Neuronal stem cell (in vitro differentiated cells): ENCODE measurements around the gene SLC25A26.

Experiments used
- DNase-seq: peaks from one replicate; pipeline ENCODE4 v3.0.0-alpha.2; 2013; ENCODE audit warnings: low spot score
- H2AFZ ChIP-seq: one replicate; pipeline ENCODE4 v1.6.1; 2013; ENCODE audit warnings: mild to moderate bottlenecking, low read length, inconsistent platforms
- H2AK5ac ChIP-seq: 2 replicates; pipeline ENCODE4 v1.6.1; 2013; ENCODE audit warnings: low read depth, mild to moderate bottlenecking, inconsistent platforms, low read length, moderate library complexity, mixed read lengths
- H2BK120ac ChIP-seq: 2 replicates; pipeline ENCODE4 v1.6.1; 2013; ENCODE audit warnings: low read depth, mild to moderate bottlenecking, inconsistent platforms, low read length, moderate library complexity, mixed read lengths
- H2BK12ac ChIP-seq: one replicate; pipeline ENCODE4 v1.6.1; 2013; ENCODE audit warnings: low read length, inconsistent platforms
- H2BK15ac ChIP-seq: 2 replicates; pipeline ENCODE4 v1.6.1; 2013; ENCODE audit warnings: mild to moderate bottlenecking, low read length, inconsistent platforms, mixed read lengths
- H2BK5ac ChIP-seq: one replicate; pipeline ENCODE4 v1.6.1; 2013; ENCODE audit warnings: inconsistent platforms, mild to moderate bottlenecking, low read length, moderate library complexity
- H3K14ac ChIP-seq: one replicate; pipeline ENCODE4 v1.6.1; 2013; ENCODE audit warnings: low read length, inconsistent platforms
- H3K18ac ChIP-seq: 2 replicates; pipeline ENCODE4 v1.6.1; 2013; ENCODE audit warnings: low read length, inconsistent platforms
- H3K23ac ChIP-seq: 2 replicates; pipeline ENCODE4 v1.6.1; 2013; ENCODE audit warnings: low read depth, mild to moderate bottlenecking, mixed read lengths, low read length, inconsistent platforms; ENCODE audit not compliant: poor library complexity
- H3K27ac ChIP-seq: replicated peaks from 3 replicates; pipeline ENCODE4 v1.5.1; 2013; ENCODE audit warnings: low read length, inconsistent platforms
- H3K27me3 ChIP-seq, 3 experiments: 2 replicates each; pipeline ENCODE4 v1.6.1; 2013; ENCODE audit warnings: low read length in 3 of 3, mild to moderate bottlenecking in 2 of 3, inconsistent platforms in 1 of 3, low read depth in 1 of 3, mixed read lengths in 1 of 3, moderate library complexity in 1 of 3; ENCODE audit not compliant: control insufficient read depth in 3 of 3, insufficient read depth in 3 of 3
- H3K36me3 ChIP-seq, 2 donors: replicated peaks in 1 of 2; 2 replicates each; pipeline ENCODE4 v1.6.1; 2013; ENCODE audit warnings: low read length in 2 of 2; ENCODE audit not compliant: control insufficient read depth in 2 of 2, insufficient read depth in 2 of 2
- H3K4ac ChIP-seq: 2 replicates; pipeline ENCODE4 v1.6.1; 2013; ENCODE audit warnings: inconsistent platforms, mild to moderate bottlenecking, low read length, moderate library complexity
- H3K4me1 ChIP-seq, 2 donors: 1 replicate in 1 of 2; 2 replicates in 1 of 2; pipeline ENCODE4 v1.6.1; 2013; ENCODE audit warnings: low read length in 2 of 2, low read depth in 1 of 2; ENCODE audit not compliant: control insufficient read depth in 2 of 2, insufficient read depth in 1 of 2
- H3K4me2 ChIP-seq: one replicate; pipeline ENCODE4 v1.6.1; 2013; ENCODE audit warnings: mild to moderate bottlenecking, low read length, inconsistent platforms; ENCODE audit not compliant: insufficient read depth, poor library complexity, severe bottlenecking
- H3K4me3 ChIP-seq, 2 donors: 2 replicates each; pipeline ENCODE4 v1.5.1; 2013; ENCODE audit warnings: low read length in 2 of 2, mild to moderate bottlenecking in 2 of 2, inconsistent platforms in 1 of 2, moderate library complexity in 1 of 2
- H3K79me1 ChIP-seq: one replicate; pipeline ENCODE4 v1.6.1; 2013; ENCODE audit warnings: low read depth, mild to moderate bottlenecking, inconsistent platforms, low read length, moderate library complexity
- H3K9ac ChIP-seq: one replicate; pipeline ENCODE4 v1.6.1; 2013; ENCODE audit warnings: mild to moderate bottlenecking, low read depth, low read length, inconsistent platforms; ENCODE audit not compliant: poor library complexity
- H3K9me3 ChIP-seq, 2 donors: replicated peaks in 1 of 2; 2 replicates each; pipeline versions ENCODE3 to v1.6.1; 2013; ENCODE audit warnings: low read length in 2 of 2, mild to moderate bottlenecking in 2 of 2, inconsistent platforms in 1 of 2, low read depth in 1 of 2, mixed read lengths in 1 of 2, moderate library complexity in 1 of 2; ENCODE audit not compliant: control insufficient read depth in 2 of 2, insufficient read depth in 1 of 2
- H4K8ac ChIP-seq: one replicate; pipeline ENCODE4 v1.6.1; 2013; ENCODE audit warnings: low read depth, mild to moderate bottlenecking, inconsistent platforms, low read length, moderate library complexity
- H4K91ac ChIP-seq: one replicate; pipeline ENCODE4 v1.6.1; 2013; ENCODE audit warnings: low read length, low read depth, mild to moderate bottlenecking, inconsistent platforms; ENCODE audit not compliant: poor library complexity
- WGBS, 2 donors: extraction: QIAGEN DNeasy Blood & Tissue Kit; methylation state at CpG; one replicate each; pipeline ENCODE4 v1.1.7; 2013; ENCODE audit warnings: missing lambda C conversion rate in 2 of 2, mixed read lengths in 1 of 2; ENCODE audit not compliant: insufficient read length in 2 of 2, insufficient replicate concordance in 1 of 2; ENCODE audit errors: extremely low coverage in 2 of 2; 5-methylcytosine and 5-hydroxymethylcytosine counted together

Gene SLC25A26

GRCh38 chr3:66265649-66266048 lies 44.8 kb downstream of the SLC25A26 start:
- Histone ChIP-seq H2BK15ac (no peak overlapping the region), H3K4ac (no peak overlapping the region), H2BK12ac (no peak overlapping the region), H3K14ac (no peak overlapping the region), H4K91ac (no peak overlapping the region), H4K8ac (no peak overlapping the region), H2BK5ac (no peak overlapping the region), H2AK5ac (no peak overlapping the region), H3K4me1 (no peaks in the 10 kb centered on the region), H2AFZ (no peak overlapping the region), H3K18ac (no peak overlapping the region), H3K36me3 (peaks cover 0 to 3% of the 10 kb centered on the region in 2 donors), H3K27ac (no peak overlapping the region), H3K9me3 (no peaks in the 10 kb centered on the region), H2BK120ac (no peak overlapping the region), H3K9ac (no peak overlapping the region), H3K23ac (no peak overlapping the region), H3K4me3 (no peak overlapping the region), H3K27me3 (no peaks in the 10 kb centered on the region), H3K4me2 (no peak overlapping the region), H3K79me1 (no peaks in the 10 kb centered on the region)
- WGBS, 2 donors: no CpG with 5 or more reads among the region's 2 CpGs
- no peak for DNase-seq

DNA sequence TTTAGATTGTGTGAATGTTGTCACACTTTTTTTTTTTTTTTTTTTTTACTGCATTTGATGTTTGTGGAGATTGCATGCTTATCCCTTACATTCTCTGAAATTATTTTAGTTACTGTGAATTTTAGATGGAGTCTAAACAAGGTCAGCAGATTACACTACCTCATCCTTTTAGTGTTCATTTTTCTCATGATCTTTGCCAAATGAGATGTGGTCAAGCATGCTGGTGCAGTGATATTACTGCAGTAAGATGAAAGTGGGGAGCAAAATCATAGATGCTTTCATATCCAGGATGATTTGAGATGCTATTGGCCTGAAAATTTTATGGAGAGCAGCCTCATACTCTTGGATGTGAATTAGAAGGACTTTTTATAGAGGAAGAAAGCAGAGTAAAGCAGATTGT lies 45.8 kb downstream of the SLC25A26 start:
- Histone ChIP-seq H3K9me3 (no peaks in the 10 kb centered on the region), H4K91ac (no peak overlapping the region), H2BK15ac (no peak overlapping the region), H3K4ac (no peak overlapping the region), H2BK12ac (no peak overlapping the region), H2AFZ (no peak overlapping the region), H3K36me3 (peaks cover 0 to 3% of the 10 kb centered on the region in 2 donors), H2AK5ac (no peak overlapping the region), H3K18ac (no peak overlapping the region), H3K14ac (no peak overlapping the region), H3K79me1 (no peaks in the 10 kb centered on the region), H3K9ac (no peak overlapping the region), H4K8ac (no peak overlapping the region), H3K27me3 (no peaks in the 10 kb centered on the region), H2BK120ac (no peak overlapping the region), H3K23ac (no peak overlapping the region), H3K4me1 (no peaks in the 10 kb centered on the region), H3K4me2 (no peak overlapping the region), H2BK5ac (no peak overlapping the region), H3K27ac (no peak overlapping the region), H3K4me3 (no peak overlapping the region)
- DNase-seq: no peak

- Histone ChIP-seq H3K4me3 (no peak overlapping the region), H3K36me3 (peaks cover 0 to 3% of the 10 kb centered on the region in 2 donors), H2BK15ac (no peak overlapping the region), H2AFZ (no peak overlapping the region), H2BK12ac (no peak overlapping the region), H4K8ac (no peak overlapping the region), H3K14ac (no peak overlapping the region), H2AK5ac (no peak overlapping the region), H2BK120ac (no peak overlapping the region), H3K4ac (no peak overlapping the region), H3K79me1 (no peaks in the 10 kb centered on the region), H3K4me2 (no peak overlapping the region), H3K9me3 (no peaks in the 10 kb centered on the region), H3K9ac (no peak overlapping the region), H3K4me1 (no peaks in the 10 kb centered on the region), H2BK5ac (no peak overlapping the region), H3K18ac (no peak overlapping the region), H3K27ac (no peak overlapping the region), H3K23ac (no peak overlapping the region), H3K27me3 (no peaks in the 10 kb centered on the region), H4K91ac (no peak overlapping the region)
- WGBS, 2 donors: no CpG with 5 or more reads among the region's 4 CpGs
- no peak for DNase-seq
Measured at GRCh38 chr3:66267031-66267430, 46.2 kb downstream of the SLC25A26 start.

DNA sequence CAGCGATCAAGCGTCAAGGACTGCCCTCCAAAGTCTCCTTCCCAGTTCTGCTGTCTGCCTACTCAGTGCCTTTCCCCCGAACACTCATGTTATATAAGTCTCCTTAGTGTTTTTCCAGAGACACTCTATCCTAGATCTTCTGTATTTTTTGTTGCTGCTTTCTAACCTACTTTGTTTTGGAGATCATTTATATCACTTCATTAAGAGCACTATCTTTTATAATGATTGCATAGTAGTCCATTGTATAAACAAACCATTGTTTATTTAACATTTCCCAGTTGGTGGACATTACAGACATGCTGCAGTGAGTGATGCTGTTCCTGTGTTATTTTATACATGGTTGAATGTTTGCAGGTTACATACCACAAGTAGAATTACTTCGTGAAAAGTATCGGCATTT lies 47.1 kb downstream of the SLC25A26 start:
- DNase-seq: no peak
- H4K91ac ChIP-seq: no peak overlapping the region
- H2BK12ac ChIP-seq: no peak overlapping the region
- no peak overlapping the region for H3K4me3 ChIP-seq
- H3K14ac ChIP-seq: no peak overlapping the region
- no peak overlapping the region for H3K9ac ChIP-seq
- H2BK15ac ChIP-seq: no peak overlapping the region
- peaks cover 0 to 3% of the 10 kb centered on the region in 2 donors for H3K36me3 ChIP-seq
- H2BK5ac ChIP-seq: no peak overlapping the region
- H2AK5ac ChIP-seq: no peak overlapping the region
- H3K27me3 ChIP-seq: no peaks in the 10 kb centered on the region
- no CpG with 5 or more reads among the region's 5 CpGs for WGBS, 2 donors
- H3K4ac ChIP-seq: no peak overlapping the region
- no peaks in the 10 kb centered on the region for H3K4me1 ChIP-seq
- no peak overlapping the region for H3K18ac ChIP-seq
- H3K4me2 ChIP-seq: no peak overlapping the region
- no peak overlapping the region for H3K27ac ChIP-seq
- no peaks in the 10 kb centered on the region for H3K79me1 ChIP-seq
- no peak overlapping the region for H4K8ac ChIP-seq
- H3K9me3 ChIP-seq: no peaks in the 10 kb centered on the region
- H2BK120ac ChIP-seq: no peak overlapping the region
- H3K23ac ChIP-seq: no peak overlapping the region
- H2AFZ ChIP-seq: no peak overlapping the region
